HG03066 (cell line): Measurements from ENCODE around the gene ANO6.

ENCODE experiments used
- ATAC-seq: cut with Tn5 transposase; IDR thresholded peaks from one replicate; pipeline ENCODE4 v1.9.1; 2021; ENCODE audit warnings: low read depth; ENCODE audit not compliant: unreplicated experiment

ANO6 gene

GRCh38 chr12:45276154-45276755, 60.4 kb downstream of the ANO6 start:
- ATAC-seq = no peak

GRCh38 chr12:45278447-45278846, 62.6 kb downstream of the ANO6 start:
- ATAC-seq = no peak

GRCh38 chr12:45279931-45280830, 64.3 kb downstream of the ANO6 start:
- no peak for ATAC-seq

GRCh38 chr12:45281994-45282393, 66.1 kb downstream of the ANO6 start:
- ATAC-seq = no peak

GRCh38 chr12:45282411-45282810, 66.5 kb downstream of the ANO6 start:
- no peak for ATAC-seq

- no peak for ATAC-seq
These were observed 68.4 kb downstream of the ANO6 start for GRCh38 chr12:45284096-45284901.

- ATAC-seq = no peak
These were observed 69.8 kb downstream of the ANO6 start for GRCh38 chr12:45285717-45286116.

GRCh38 chr12:45286621-45287020, 70.7 kb downstream of the ANO6 start:
- no peak for ATAC-seq

GRCh38 chr12:45289245-45290215, 73.6 kb downstream of the ANO6 start:
- no peak for ATAC-seq

GRCh38 chr12:45290216-45290605, 74.3 kb downstream of the ANO6 start:
- no peak for ATAC-seq

GRCh38 chr12:45291518-45291917, 75.6 kb downstream of the ANO6 start:
- ATAC-seq = no peak

GRCh38 chr12:45292486-45293195, 76.7 kb downstream of the ANO6 start:
- ATAC-seq = no peak

- no peak for ATAC-seq
These were observed 79.0 kb downstream of the ANO6 start for GRCh38 chr12:45294906-45295305.

- ATAC-seq = no peak
These were observed 80.2 kb downstream of the ANO6 start for GRCh38 chr12:45296046-45296586.

GRCh38 chr12:45298047-45298446, 82.2 kb downstream of the ANO6 start:
- ATAC-seq = no peak

- no peak for ATAC-seq
These were observed 83.1 kb downstream of the ANO6 start for GRCh38 chr12:45298721-45299692.

- ATAC-seq = no peak
These were observed 86.9 kb downstream of the ANO6 start for GRCh38 chr12:45302621-45303369.
